Activated CD4-positive, alpha-beta T cell treated with anti-CD3 and anti-CD28 coated beads for 36 hours (primary cell): Measurements from ENCODE around the gene CRISPLD2. TPM values are rescaled to one million over a fixed set of nuclear protein-coding genes. Genes with fewer than 3 reads are reported as not detected.

Experiments used
- ATAC-seq: fragments of 200-7000 bp; cut with Tn5 transposase; one replicate; pipeline ENCODE4 v1.10.0; 2021; ENCODE audit warnings: mild to moderate bottlenecking, moderate library complexity
- CTCF ChIA-PET: fragments of 350-600 bp; sonication (Branson Sonifier 250); formaldehyde crosslinking; loops from one replicate; lab custom pipeline; 2021; ENCODE audit warnings: antibody characterized with exemption; lab: Charles Lee
- POLR2A ChIA-PET: fragments of 350-600 bp; sonication (Branson Sonifier 250); formaldehyde crosslinking; loops from one replicate; lab custom pipeline; 2021; ENCODE audit warnings: antibody characterized with exemption, inconsistent platforms; lab: Charles Lee
- DNase-seq: peaks from one replicate; pipeline ENCODE4 v3.0.0-alpha.2; 2020
- H3K27ac Mint-ChIP-seq: one replicate; pipeline ENCODE4 v1.8.0; 2021; ENCODE audit warnings: mixed read lengths
- H3K27me3 Mint-ChIP-seq: one replicate; pipeline ENCODE4 v1.8.0; 2021; ENCODE audit warnings: mixed read lengths
- H3K36me3 Mint-ChIP-seq: one replicate; pipeline ENCODE4 v1.8.0; 2021; ENCODE audit warnings: low read depth, mixed read lengths
- H3K4me1 Mint-ChIP-seq: one replicate; pipeline ENCODE4 v1.8.0; 2021; ENCODE audit warnings: mixed read lengths
- H3K4me3 Mint-ChIP-seq: one replicate; pipeline ENCODE4 v1.8.0; 2021; ENCODE audit warnings: mild to moderate bottlenecking, moderate library complexity, mixed read lengths
- H3K9me3 Mint-ChIP-seq: one replicate; pipeline ENCODE4 v1.8.0; 2021; ENCODE audit warnings: low read depth, mixed read lengths
- intact Hi-C, 2 experiments: fragments of 100-400 bp; cut with DNase I in 1 of 2; cut with micrococcal nuclease in 1 of 2; formaldehyde crosslinking; loops; one replicate each; pipeline versions ENCODE4 v1.14.2 to v1.15.1; 2022 to 2024; cut with DNase I, micrococcal nuclease
- total RNA-seq, 2 experiments: library from RNA; stranded (reverse); gene quantifications; one replicate each; pipeline ENCODE4 v1.2.3, GENCODE V29; 2021

The CRISPLD2 gene
- total RNA-seq, 2 experiments from 2014 or later = 0.05 to 0.11 TPM

- H3K27me3 Mint-ChIP-seq = peaks cover 23% of the 10 kb centered on the region
- intact Hi-C loops = no loop called here
- no peak overlapping the region for H3K4me3 Mint-ChIP-seq
- ChIA-PET CTCF (interaction anchor here (0.6 to 1.5 kb wide), 2 partner anchors 9 to 111 kb away, joined by 3 read pairs; no protein-coding TSS in a partner anchor), POLR2A (interaction anchor here (0.5 kb wide), 1 partner anchor 482 kb away, joined by 3 read pairs; no protein-coding TSS in a partner anchor)
- H3K4me1 Mint-ChIP-seq = peaks cover 2% of the 10 kb centered on the region
- no peaks in the 10 kb centered on the region for H3K36me3 Mint-ChIP-seq
- DNase-seq (no peak), ATAC-seq (no peak)
- H3K9me3 Mint-ChIP-seq = no peaks in the 10 kb centered on the region
- no peak overlapping the region for H3K27ac Mint-ChIP-seq
Observed at GRCh38 chr16:84843149-84844048, 23.6 kb downstream of the CRISPLD2 start.

GRCh38 chr16:84844049-84844350 lies 24.2 kb downstream of the CRISPLD2 start:
- ChIA-PET CTCF (no interaction called here), POLR2A (interaction anchor here (0.5 kb wide), 1 partner anchor 482 kb away, joined by 3 read pairs; no protein-coding TSS in a partner anchor)
- no peaks in the 10 kb centered on the region for H3K9me3 Mint-ChIP-seq
- peaks cover 2% of the 10 kb centered on the region for H3K4me1 Mint-ChIP-seq
- ATAC-seq (no peak), DNase-seq (no peak)
- no peak overlapping the region for H3K4me3 Mint-ChIP-seq
- H3K27me3 Mint-ChIP-seq = peaks cover 23% of the 10 kb centered on the region
- H3K27ac Mint-ChIP-seq = no peak overlapping the region
- no peaks in the 10 kb centered on the region for H3K36me3 Mint-ChIP-seq
- intact Hi-C loops = no loop called here

- DNase-seq (no peak), ATAC-seq (no peak)
- CTCF ChIA-PET = no interaction called here
- POLR2A ChIA-PET = interaction anchor here (0.5 kb wide), 1 partner anchor 481 kb away, joined by 3 read pairs; no protein-coding TSS in a partner anchor
- Mint-ChIP-seq H3K9me3 (no peaks in the 10 kb centered on the region), H3K4me3 (no peak overlapping the region), H3K27ac (no peak overlapping the region), H3K27me3 (peaks cover 23% of the 10 kb centered on the region), H3K4me1 (peaks cover 2% of the 10 kb centered on the region), H3K36me3 (no peaks in the 10 kb centered on the region)
- intact Hi-C loops = no loop called here
Observed at GRCh38 chr16:84844559-84845495, 25.0 kb downstream of the CRISPLD2 start.

- Mint-ChIP-seq H3K27ac (no peak overlapping the region), H3K4me3 (no peak overlapping the region), H3K36me3 (no peaks in the 10 kb centered on the region), H3K4me1 (peaks cover 2% of the 10 kb centered on the region), H3K27me3 (peaks cover 20% of the 10 kb centered on the region), H3K9me3 (no peaks in the 10 kb centered on the region)
- intact Hi-C loops = no loop called here
- CTCF ChIA-PET = no interaction called here
- ATAC-seq (no peak), DNase-seq (no peak)
- POLR2A ChIA-PET = no interaction called here
Observed at GRCh38 chr16:84845496-84846002, 25.8 kb downstream of the CRISPLD2 start.

DNA sequence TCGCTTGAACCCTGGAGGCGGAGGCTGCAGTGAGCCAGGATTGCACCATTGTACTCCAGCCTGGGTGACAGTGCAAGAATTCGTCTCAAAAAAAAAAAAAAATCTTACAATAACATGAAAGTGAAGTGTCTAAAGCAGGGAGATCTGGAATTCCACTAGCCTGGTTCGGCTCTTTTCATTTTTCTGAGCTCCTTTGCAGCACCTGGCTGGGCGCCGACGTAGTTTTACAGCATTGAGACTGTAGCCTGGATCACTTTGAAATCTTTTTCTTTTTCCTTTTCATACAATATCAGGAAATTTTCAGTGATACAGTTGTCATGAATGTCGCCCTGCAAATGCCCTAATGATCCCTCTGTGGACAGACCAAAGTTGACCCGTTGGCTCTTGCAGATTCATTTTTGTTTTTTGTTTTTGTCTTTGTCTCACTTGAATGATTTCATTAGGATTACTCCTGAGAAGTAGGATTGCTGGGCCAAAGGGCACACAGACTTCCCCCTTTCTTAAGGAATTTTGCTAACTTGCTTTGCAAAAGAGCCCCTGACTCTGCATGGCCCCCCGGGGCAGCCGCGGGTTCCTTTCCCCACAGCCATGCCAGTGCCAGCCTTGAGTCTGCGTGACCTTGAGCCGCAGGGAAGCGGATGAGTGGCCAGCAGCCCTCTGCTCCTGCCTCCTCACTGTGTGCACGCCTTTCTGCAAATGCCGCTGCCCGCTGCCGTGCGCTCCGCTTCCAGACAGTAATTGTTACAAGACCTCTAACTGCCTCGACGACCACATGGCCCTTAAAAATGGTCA lies 28.0 kb downstream of the CRISPLD2 start:
- CTCF ChIA-PET = interaction anchor here (0.6 kb wide), 1 partner anchor 121 kb away, joined by 3 read pairs; no protein-coding TSS in a partner anchor
- DNase-seq (no peak), ATAC-seq (no peak)
- Mint-ChIP-seq H3K9me3 (no peaks in the 10 kb centered on the region), H3K27me3 (peaks cover 10% of the 10 kb centered on the region), H3K36me3 (no peaks in the 10 kb centered on the region), H3K27ac (no peak overlapping the region), H3K4me1 (no peaks in the 10 kb centered on the region), H3K4me3 (no peak overlapping the region)
- POLR2A ChIA-PET = no interaction called here
- intact Hi-C loops = no loop called here

DNA sequence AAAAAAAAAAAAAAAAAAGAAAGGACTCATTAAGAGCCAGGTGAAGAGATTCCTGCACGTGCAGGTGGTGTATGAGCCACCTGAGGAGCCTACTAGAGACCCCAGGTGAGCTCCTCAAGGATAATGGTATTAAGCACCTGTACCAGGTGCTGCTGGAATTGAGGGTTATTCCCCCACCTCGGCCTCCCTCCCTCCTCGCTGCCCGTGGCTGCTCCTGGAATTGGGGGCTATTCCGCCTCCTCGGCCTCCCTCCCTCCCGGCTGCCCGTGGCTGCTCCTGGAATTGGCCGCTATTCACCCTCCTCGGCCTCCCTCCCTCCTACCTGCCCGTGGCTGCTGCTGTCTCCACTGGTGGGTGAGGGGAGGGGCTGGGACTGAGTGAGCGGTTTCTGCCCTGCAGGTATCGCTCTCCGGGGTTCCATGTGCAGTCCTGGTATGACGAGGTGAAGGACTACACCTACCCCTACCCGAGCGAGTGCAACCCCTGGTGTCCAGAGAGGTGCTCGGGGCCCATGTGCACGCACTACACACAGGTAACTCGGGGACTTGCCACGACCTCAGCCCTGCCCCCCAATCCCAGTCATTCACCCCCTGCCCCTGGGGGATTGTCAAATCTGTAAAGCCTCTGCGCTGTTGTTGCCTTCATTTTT lies 29.3 kb downstream of the CRISPLD2 start:
- Mint-ChIP-seq H3K36me3 (no peaks in the 10 kb centered on the region), H3K27me3 (peaks cover 8% of the 10 kb centered on the region), H3K27ac (no peak overlapping the region), H3K4me1 (no peaks in the 10 kb centered on the region), H3K4me3 (no peak overlapping the region), H3K9me3 (no peaks in the 10 kb centered on the region)
- ATAC-seq = no peak
- DNase-seq = no peak
- CTCF ChIA-PET = no interaction called here
- POLR2A ChIA-PET = interaction anchor here (0.6 kb wide), 1 partner anchor 335 kb away, joined by 4 read pairs; no protein-coding TSS in a partner anchor
- intact Hi-C loops = no loop called here

- ChIA-PET POLR2A (interaction anchor here (0.6 kb wide), 1 partner anchor 335 kb away, joined by 4 read pairs; no protein-coding TSS in a partner anchor), CTCF (no interaction called here)
- intact Hi-C loops = no loop called here
- Mint-ChIP-seq H3K36me3 (no peaks in the 10 kb centered on the region), H3K9me3 (no peaks in the 10 kb centered on the region), H3K4me3 (no peak overlapping the region), H3K27ac (no peak overlapping the region), H3K27me3 (peaks cover 8% of the 10 kb centered on the region), H3K4me1 (no peaks in the 10 kb centered on the region)
- DNase-seq (no peak), ATAC-seq (no peak)
Observed at GRCh38 chr16:84849751-84850150, 30.0 kb downstream of the CRISPLD2 start.

GRCh38 chr16:84850714-84851113 lies 30.9 kb downstream of the CRISPLD2 start:
- ChIA-PET CTCF (no interaction called here), POLR2A (no interaction called here)
- H3K27ac Mint-ChIP-seq = no peak overlapping the region
- H3K9me3 Mint-ChIP-seq = no peaks in the 10 kb centered on the region
- DNase-seq (no peak), ATAC-seq (no peak)
- peaks cover 8% of the 10 kb centered on the region for H3K27me3 Mint-ChIP-seq
- no peak overlapping the region for H3K4me3 Mint-ChIP-seq
- H3K36me3 Mint-ChIP-seq = no peaks in the 10 kb centered on the region
- no peaks in the 10 kb centered on the region for H3K4me1 Mint-ChIP-seq
- intact Hi-C loops = no loop called here

DNA sequence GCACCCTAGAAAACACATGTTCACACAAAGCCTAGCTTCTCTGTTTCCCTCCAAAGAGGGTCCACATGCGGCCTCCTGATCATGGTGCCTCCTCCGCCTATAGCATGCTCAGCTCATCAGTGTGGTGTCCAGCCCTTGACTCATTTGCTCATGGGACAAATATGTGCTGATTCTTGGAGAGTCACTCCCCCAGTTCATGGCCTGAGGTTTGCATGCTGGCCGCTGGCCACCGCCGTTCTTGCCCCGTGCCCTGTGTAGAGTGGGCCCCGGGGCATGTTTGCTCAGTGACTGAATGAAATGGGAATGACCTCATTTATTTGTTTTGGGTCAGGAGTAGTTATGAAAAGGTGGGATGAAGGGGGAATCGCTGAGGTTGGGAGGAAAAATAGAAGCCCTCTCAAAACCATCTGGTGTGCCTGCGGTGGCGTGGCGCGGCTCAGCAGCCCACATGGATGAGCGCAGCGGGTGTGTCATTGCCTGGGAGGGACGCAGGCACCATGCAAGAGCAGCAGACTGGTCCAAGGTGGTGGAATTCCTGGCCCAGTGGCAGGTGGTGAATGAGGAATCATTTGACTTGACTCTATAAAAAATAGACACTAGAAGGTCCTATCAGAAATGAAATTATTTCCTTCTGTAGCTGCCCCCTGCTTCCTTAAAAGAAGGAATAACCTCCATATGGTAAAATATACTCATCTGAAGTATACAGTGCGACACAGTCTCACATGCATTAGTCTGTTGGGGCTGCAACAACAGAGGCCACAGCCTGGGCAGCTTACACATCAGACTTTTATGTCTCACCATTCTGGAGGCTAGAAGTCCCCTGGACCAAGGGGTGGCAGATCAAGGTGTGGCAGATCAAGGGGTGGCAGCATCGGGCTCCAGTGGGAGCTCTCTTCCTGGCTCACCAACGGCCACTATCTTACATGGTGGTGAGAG lies 31.7 kb downstream of the CRISPLD2 start:
- H3K27me3 Mint-ChIP-seq = peaks cover 7% of the 10 kb centered on the region
- ATAC-seq (no peak), DNase-seq (no peak)
- H3K36me3 Mint-ChIP-seq = no peaks in the 10 kb centered on the region
- no peaks in the 10 kb centered on the region for H3K9me3 Mint-ChIP-seq
- H3K4me3 Mint-ChIP-seq = no peak overlapping the region
- CTCF ChIA-PET = no interaction called here
- intact Hi-C loops = no loop called here
- H3K4me1 Mint-ChIP-seq = no peaks in the 10 kb centered on the region
- POLR2A ChIA-PET = no interaction called here
- H3K27ac Mint-ChIP-seq = no peak overlapping the region

DNA sequence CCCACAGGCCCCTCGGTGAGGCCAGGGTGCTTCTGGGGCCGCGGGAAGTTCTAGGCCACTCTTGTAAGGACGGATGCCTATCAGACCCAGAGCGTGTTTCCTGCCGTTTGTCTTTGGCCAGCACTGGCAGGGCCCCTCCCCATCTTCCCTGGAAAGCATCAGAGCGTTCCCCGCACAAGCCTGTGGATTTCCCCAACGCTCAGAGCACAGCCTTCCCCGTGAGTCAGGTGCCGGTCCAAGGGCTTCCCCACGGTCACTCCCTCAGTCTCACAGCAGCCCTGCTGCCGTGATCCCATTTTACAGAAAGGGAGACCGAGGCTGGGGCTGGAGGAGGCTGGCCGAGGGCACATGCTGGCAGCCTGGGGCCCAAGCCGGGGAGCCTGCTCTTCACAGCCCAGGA lies 33.7 kb downstream of the CRISPLD2 start:
- no peaks in the 10 kb centered on the region for H3K9me3 Mint-ChIP-seq
- H3K4me1 Mint-ChIP-seq = no peaks in the 10 kb centered on the region
- CTCF ChIA-PET = no interaction called here
- ATAC-seq (no peak), DNase-seq (no peak)
- intact Hi-C loops = no loop called here
- POLR2A ChIA-PET = no interaction called here
- H3K4me3 Mint-ChIP-seq = no peak overlapping the region
- H3K27ac Mint-ChIP-seq = no peak overlapping the region
- H3K27me3 Mint-ChIP-seq = no peaks in the 10 kb centered on the region
- no peaks in the 10 kb centered on the region for H3K36me3 Mint-ChIP-seq
